ENCODE data around the gene CEP55.
"Not testable (repeated sequence)": the region's sequence is repeated elsewhere in the genome, so short reads cannot be mapped to it uniquely, and the experiment has no call there.

The CEP55 gene

DNA sequence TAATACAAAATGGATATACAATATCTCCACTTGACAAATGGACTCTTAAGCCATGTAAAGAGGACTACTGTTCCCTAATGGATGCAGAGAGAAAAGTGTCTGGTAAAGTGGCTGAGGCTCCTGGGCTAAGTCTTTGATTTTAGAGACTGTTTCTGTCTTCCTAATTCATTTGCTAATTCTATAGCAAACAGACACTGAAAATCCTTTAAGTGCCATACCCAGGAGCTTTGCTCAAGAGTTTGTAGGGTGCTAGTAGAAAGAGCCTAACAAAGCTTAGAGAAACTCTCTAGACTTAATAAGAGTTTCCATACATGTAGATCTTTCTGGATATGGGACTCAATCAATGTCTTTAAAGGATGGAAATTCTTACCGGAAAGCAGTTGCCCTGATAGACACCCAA lies 16.7 kb downstream of the CEP55 start:
- DNase-seq (ENCODE audit: low read depth in 2 of 2): no peak

DNA sequence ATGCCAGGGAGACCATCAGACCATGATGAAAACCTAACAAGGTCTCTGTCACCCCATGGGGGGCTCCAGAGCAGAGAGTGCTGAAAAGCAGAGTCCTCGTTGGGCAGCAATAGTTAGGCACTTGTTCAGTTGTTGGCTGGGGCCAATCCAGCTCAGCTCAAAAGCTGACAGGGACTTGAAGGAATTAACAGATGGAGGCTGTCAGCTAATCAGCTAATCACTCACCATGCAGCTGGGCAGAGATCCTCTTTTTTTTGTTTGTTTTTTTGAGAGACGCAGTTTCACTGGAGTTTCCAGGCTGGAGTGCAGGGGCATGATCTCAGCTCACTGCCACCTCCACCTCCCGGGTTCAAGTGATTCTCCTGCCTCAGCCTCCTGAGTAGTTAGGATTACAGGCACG lies 18.1 kb downstream of the CEP55 start:
- no peak for DNase-seq (ENCODE audit: low read depth in 2 of 2)

GRCh38 chr10:93515071-93516005 lies 18.9 kb downstream of the CEP55 start:
- no peak for DNase-seq (ENCODE audit: low read depth in 2 of 2)

DNA sequence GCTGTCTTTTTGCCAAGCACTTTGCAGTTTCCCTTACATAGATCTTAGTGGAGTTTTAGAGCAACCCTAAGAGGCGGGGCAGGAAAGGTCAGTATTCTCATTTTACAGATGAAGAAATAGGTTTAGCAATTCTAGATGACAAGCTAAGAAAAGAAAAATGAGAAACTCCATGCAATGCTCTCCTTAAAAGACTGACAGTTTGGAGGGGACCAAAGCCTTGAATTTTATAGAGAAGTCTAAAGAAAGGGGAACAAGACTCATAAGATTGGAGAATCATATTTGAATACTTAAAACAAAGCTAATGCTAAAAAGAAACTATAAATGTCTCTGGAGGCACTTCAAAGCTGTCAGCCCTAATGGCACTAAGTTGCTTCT lies 19.6 kb downstream of the CEP55 start:
- DNase-seq (ENCODE audit: low read depth in 2 of 2): no peak

DNA sequence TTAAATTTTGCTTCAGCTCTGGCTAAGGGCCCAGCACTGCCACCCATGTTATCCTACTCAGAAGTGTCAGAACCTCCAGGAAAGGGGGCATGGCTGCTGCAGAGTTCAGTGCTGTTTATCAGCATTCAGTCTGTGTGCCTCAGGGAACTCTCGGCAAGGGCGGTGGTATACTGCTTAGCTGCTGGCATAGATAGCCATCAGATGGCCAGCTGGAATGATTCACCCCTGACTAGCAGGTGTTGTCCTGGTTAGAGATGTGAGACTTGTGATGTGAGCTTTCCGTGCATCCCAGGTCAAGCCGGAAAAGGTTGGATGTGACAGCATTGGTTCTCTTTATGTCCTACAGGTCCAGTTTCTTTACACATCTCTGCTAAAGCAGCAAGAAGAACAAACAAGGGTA lies 22.1 kb downstream of the CEP55 start:
- no peak for DNase-seq (ENCODE audit: low read depth in 2 of 2)

GRCh38 chr10:93535293-93535692 lies 38.9 kb downstream of the CEP55 start:
- DNase-seq (ENCODE audit: low read depth in 2 of 2): no peak

- not testable (repeated sequence) for DNase-seq (ENCODE audit: low read depth in 2 of 2)
Measured at GRCh38 chr10:93540871-93541270, 44.5 kb downstream of the CEP55 start.

DNA sequence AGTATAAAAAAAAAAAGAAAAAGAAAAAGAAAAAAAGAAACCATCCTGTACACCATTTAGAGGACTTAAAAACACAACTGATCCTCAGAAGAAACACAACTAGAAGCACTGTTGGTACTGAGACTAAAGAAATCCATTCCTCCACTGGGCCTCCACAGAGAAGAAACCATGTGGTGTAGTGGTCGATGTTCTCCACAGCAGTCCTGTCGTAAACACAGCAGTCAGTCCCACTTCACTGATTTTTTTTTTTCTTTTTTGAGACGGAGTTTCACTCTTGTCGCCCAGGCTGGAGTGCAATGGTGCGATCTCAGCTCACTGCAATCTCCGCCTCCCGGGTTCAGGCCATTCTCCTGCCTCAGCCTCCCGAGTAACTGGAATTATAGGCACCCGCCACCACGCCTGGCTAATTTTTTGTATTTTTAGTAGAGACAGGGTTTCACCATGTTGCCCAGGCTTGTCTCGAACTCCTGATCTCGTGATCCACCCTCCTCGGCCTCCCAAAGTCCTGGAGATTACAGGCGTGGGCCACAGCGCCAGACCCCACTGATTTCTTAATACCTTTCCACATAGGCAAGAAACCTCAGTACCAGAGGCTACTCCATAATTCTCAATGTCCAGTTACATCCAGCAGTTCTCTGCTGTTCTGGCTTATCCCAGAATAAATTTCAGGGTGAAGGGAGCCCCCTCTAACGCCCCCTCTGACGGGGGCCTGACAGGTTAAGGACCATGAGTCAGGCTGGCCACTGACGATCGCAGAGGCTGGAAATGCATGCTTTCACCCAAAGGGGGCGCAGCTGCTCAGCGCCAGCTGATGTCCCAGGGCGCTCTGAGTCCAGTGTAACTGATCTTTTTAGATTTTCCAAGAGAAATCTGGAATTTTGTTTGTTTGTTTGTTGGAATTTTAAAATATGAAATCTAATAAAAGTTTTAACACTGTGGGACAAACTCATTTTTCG lies 45.3 kb downstream of the CEP55 start:
- DNase-seq (ENCODE audit: low read depth in 2 of 2): peak in 1 of 2 donors; percentile 10

GRCh38 chr10:93542358-93542791 lies 46.0 kb downstream of the CEP55 start:
- DNase-seq (ENCODE audit: low read depth in 2 of 2): no peak

GRCh38 chr10:93546995-93547394 lies 50.6 kb downstream of the CEP55 start:
- not testable (repeated sequence) for DNase-seq (ENCODE audit: low read depth in 2 of 2)

DNA sequence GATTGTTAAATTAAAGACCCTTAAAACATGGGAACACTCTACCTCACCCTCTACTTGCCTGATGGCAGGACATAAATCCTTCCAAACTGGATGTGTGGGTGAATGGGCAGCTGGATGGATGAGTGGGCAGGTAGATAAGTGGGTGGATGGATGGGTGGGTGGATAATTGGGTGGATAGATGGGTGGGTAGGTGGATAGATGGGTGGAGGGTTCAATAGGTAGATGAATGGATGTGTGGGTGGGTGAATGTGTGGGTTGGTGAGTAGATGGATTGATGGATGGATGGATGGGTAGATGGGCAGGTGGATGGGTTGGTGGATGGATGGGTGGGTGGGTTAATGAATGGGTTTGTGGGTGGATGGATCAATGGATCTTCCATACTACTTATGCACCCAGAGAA lies 51.1 kb downstream of the CEP55 start:
- DNase-seq (ENCODE audit: low read depth in 2 of 2): no peak

DNA sequence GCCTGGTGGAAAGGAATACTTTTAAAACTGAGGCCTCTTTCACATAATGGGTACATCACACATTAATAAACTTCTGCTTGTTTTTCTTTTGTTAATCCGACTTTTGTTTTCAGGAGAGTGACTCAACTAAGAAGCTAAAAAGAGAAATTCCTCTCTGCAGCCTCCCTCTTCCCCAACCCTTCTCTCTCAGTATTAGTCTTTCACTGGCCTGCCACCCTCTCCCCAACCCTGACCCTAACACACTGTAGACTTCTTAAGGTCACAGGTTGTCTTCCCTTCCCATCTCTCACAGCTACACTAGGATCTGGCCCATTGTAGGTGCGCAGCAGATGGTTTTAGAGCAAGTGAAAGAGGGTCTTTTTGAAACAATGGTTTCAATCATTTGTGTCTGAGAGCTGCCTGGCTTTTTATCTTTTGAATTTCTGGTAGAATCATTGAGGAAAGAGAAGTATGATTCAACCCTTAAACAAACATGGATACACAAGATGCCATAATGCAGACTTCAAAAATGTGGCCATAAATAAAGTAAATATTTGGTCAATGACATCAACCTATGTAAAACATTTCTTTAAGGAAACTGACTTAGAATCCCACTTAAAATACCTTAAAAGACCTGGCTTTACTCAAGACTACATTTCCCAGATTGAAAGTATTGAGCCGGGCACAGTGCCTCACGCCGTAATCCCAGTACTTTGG lies 52.1 kb downstream of the CEP55 start:
- no peak for DNase-seq (ENCODE audit: low read depth in 2 of 2)

GRCh38 chr10:93550606-93551005 lies 54.2 kb downstream of the CEP55 start:
- no peak for DNase-seq (ENCODE audit: low read depth in 2 of 2)

GRCh38 chr10:93552780-93553179 lies 56.4 kb downstream of the CEP55 start:
- no peak for DNase-seq (ENCODE audit: low read depth in 2 of 2)

DNA sequence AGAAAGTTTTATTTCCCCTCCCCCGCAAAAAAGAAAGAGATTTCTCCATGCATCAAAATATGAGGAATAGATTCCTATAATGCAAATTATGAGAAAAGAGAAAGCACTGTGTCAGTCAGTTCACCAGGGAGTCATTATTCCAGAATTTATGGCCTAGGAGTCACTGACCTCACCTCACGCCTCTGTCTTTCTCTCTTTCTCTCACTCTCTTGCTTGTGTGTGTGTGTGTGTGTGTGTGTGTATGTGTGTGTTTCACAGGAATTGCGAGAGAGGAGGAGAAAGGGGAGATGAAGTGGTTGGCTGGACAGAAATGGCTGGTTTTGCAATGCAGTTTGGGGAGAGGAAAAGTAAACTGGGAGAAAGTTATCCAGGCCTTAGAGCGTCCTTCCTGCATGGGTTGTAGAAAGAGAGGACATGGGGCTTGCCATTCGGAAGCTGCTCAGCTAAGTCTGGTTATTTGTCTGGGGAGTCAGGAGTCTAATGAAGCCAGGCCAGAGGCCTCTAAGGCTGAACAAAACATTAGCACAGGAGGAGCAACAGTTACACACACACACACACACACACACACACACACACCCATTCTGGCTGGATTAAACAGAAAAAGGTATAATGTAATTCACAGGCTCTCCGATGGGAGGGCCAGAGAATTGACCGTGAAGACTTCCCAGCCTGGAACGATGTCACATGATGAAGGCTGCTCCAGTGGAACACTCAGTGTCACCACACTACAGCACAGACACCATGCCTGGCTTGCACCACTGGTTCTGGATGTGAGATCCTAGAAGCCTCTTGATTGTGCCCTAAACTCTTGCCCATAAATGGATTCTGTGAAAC lies 57.3 kb downstream of the CEP55 start:
- no peak for DNase-seq (ENCODE audit: low read depth in 2 of 2)

DNA sequence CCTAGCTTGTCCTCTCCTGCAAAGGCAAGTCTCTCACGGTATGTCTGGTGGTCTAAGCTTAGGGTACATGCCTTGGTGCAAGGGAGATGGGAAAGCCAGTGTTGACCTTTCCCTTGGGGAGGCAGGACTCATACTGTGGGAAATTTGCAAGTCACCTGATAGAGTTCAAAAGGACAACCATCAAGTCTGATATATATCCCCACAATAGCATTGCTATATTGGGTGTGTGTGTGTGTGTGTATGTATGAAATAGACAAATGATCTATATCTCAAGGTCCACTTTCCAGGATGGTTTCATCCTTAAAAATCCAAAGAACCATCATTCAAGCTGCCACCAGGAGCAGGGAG lies 57.9 kb downstream of the CEP55 start:
- no peak for DNase-seq (ENCODE audit: low read depth in 2 of 2)

DNA sequence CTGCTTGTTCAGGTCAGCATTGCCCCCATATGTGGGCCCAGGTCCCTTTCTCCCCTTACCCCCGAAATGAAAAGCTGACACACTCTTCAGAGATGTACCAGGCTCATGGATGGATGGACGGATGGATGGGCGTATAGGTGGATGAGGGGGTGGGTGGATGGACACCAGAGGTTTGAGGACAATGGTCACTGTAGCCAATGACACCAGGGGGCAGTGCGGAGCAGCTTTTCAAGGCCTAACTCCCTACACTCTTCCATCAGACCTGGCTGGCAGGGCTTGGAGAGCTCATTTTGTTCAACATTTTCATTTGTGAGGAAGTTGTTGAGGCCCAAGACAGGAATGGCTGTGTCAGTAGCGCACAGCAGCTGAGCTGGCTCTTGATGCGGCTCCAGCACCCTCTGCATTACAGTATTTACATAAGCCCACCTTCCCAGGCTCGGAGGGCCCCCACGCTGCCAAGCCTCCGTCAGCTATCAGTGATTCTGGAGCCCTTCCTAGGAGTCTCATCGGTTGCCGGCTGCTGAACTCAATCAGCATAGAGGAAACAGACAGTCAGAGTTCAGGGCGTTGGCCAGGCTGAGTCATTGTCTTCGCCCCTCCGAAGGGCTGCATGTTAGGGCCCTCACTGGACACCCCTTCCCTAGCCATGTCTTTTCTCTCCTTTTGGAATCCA lies 58.5 kb downstream of the CEP55 start:
- DNase-seq (ENCODE audit: low read depth in 2 of 2): peak; percentile 11 to 45

- DNase-seq (ENCODE audit: low read depth in 2 of 2): no peak
Measured at GRCh38 chr10:93559490-93559889, 63.1 kb downstream of the CEP55 start.

GRCh38 chr10:93560541-93560940 lies 64.1 kb downstream of the CEP55 start:
- no peak for DNase-seq (ENCODE audit: low read depth in 2 of 2)

- no peak for DNase-seq (ENCODE audit: low read depth in 2 of 2)
Measured at GRCh38 chr10:93565446-93565845, 69.0 kb downstream of the CEP55 start.
